A549 (cell line): ENCODE data around the gene SMTNL2.

Experiments used
- CTCF ChIP-seq: fragments of >200 bp; sonication (Bioruptor Twin); formaldehyde crosslinking; IDR thresholded peaks from 3 replicates; pipeline ENCODE4 v1.5.1; 2016
- EP300 ChIP-seq, 2 experiments: fragments of >200 bp; sonication (Bioruptor Twin); formaldehyde crosslinking; IDR thresholded peaks; 2 replicates in 1 of 2; 3 replicates in 1 of 2; pipeline ENCODE4 v1.6.1; 2016 to 2017
- ESRRA ChIP-seq: fragments of 150-350 bp; IDR thresholded peaks from 2 replicates; pipeline ENCODE4 v1.6.1; 2014; ENCODE audit warnings: mild to moderate bottlenecking, low read length, borderline replicate concordance
- HDAC2 ChIP-seq: fragments of 200-600 bp; sonication (generic); IDR thresholded peaks from 2 replicates; pipeline ENCODE4 v1.6.1; 2016
- HOXB5 ChIP-seq: fragments of 250-450 bp; sonication (Bioruptor Pico); IDR thresholded peaks from 2 replicates; pipeline ENCODE4 v1.5.0; 2020; ENCODE audit warnings: mild to moderate bottlenecking, moderate library complexity
- JUN ChIP-seq, 2 experiments: fragments of >200 bp; sonication (Bioruptor Twin); formaldehyde crosslinking; IDR thresholded peaks; 2 replicates in 1 of 2; 3 replicates in 1 of 2; pipeline ENCODE4 v1.6.1; 2016 to 2017
- KDM5A ChIP-seq: fragments of 200-600 bp; sonication (generic); IDR thresholded peaks from 2 replicates; pipeline ENCODE4 v1.6.1; 2016; ENCODE audit warnings: antibody characterized with exemption, mild to moderate bottlenecking
- MAX ChIP-seq: IDR thresholded peaks from 2 replicates; pipeline ENCODE4 v1.6.1; 2012
- POLR2A ChIP-seq: IDR thresholded peaks from 2 replicates; pipeline ENCODE4 v1.6.1; 2012; ENCODE audit warnings: mild to moderate bottlenecking, low read length
- REST ChIP-seq: fragments of 200-600 bp; sonication (generic); IDR thresholded peaks from 2 replicates; pipeline ENCODE4 v1.6.1; 2016; ENCODE audit warnings: antibody characterized with exemption, mild to moderate bottlenecking, moderate library complexity
- RFX5 ChIP-seq: fragments of 450-650 bp; IDR thresholded peaks from 2 replicates; pipeline ENCODE4 v1.7.1; 2014; ENCODE audit warnings: antibody characterized with exemption, mild to moderate bottlenecking, moderate library complexity
- SMC3 ChIP-seq: fragments of >200 bp; sonication (Bioruptor Twin); formaldehyde crosslinking; IDR thresholded peaks from 3 replicates; pipeline ENCODE4 v1.6.1; 2018; ENCODE audit warnings: inconsistent platforms
- USF2 ChIP-seq: fragments of 450-650 bp; IDR thresholded peaks from 2 replicates; pipeline ENCODE4 v1.6.1; 2014; ENCODE audit warnings: antibody characterized with exemption
- ZFP36 ChIP-seq: fragments of 450-650 bp; IDR thresholded peaks from 2 replicates; pipeline ENCODE4 v1.6.1; 2014; ENCODE audit warnings: borderline replicate concordance; ENCODE audit not compliant: partially characterized antibody

GRCh38 chr17:4569591-4569990, 14.7 kb upstream of the SMTNL2 start:
- TF ChIP-seq POLR2A (no peak), CTCF (no peak), JUN (IDR thresholded peaks at IDR 0.05) (no peak), KDM5A (no peak), REST (no peak), MAX (no peak), ESRRA (no peak), HDAC2 (no peak), SMC3 (no peak), USF2 (no peak), ZFP36 (no peak), HOXB5 (no peak), RFX5 (no peak), EP300 (IDR thresholded peaks at IDR 0.05) (no peak)
